BE2C (cell line): ENCODE data around the gene NANOS2.

ENCODE experiments used
- DNase-seq: peaks from one replicate; pipeline ENCODE4 v3.0.0-alpha.2; 2020
- H3K27me3 ChIP-seq: fragments of 250-450 bp; sonication (Bioruptor Pico); 2 replicates; pipeline ENCODE4 v1.5.1; 2020; ENCODE audit warnings: mild to moderate bottlenecking
- H3K36me3 ChIP-seq: fragments of 250-450 bp; sonication (Bioruptor Pico); 2 replicates; pipeline ENCODE4 v1.5.1; 2020; ENCODE audit warnings: mild to moderate bottlenecking
- H3K4me1 ChIP-seq: fragments of 250-450 bp; sonication (Bioruptor Pico); 2 replicates; pipeline ENCODE4 v1.5.1; 2020
- H3K4me3 ChIP-seq: 2 replicates; pipeline ENCODE4 v1.5.1; 2011; ENCODE audit warnings: low read depth, low read length
- H3K9me3 ChIP-seq: fragments of 250-450 bp; sonication (Bioruptor Pico); 2 replicates; pipeline ENCODE4 v1.5.1; 2020
- TF ChIP-seq, protein P1 (sequence below): IDR thresholded peaks from 2 replicates; pipeline ENCODE4 v1.5.1; 2012; ENCODE audit warnings: mild to moderate bottlenecking, low read depth, low read length

The NANOS2 gene

DNA sequence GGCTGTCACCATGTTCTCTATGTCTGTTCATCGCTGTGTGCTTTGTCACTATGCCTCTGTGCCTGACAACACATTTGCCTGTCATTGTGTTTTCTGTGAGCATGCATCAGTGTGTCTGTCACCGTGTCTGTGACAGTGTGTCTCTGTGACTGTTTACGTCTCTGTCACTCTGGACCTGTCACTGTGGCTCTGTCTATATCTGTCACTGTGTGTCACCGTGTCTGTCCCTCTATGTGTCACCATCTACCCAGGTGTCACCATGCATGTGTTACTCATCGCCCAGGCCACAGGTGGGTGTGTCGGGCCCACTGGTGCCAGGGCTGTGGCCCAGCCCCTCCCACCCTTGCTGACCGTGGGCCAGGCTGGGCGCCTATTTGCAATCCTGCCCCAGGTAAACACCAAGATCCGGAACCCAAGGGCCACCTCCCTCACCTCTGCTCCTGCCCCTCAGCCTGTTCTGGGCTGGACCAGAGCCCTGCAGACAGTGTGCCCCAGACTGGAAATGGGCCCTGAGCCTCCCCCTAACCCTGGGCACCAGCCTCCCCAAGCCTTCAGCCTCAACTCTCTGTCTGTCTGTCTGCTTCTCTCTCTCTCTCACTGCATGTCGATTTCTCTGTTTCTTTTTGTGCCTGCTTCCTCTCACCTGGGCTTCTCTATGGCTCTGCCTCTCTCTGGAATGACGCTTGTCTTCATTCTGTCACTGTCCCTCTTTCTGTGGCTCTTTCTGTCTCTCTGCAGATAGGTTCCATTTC is 36.4 kb downstream of the NANOS2 start:
- Histone ChIP-seq H3K4me1 (no peaks in the 10 kb centered on the region), H3K4me3 (no peak overlapping the region)
- TF ChIP-seq, protein P1, sequence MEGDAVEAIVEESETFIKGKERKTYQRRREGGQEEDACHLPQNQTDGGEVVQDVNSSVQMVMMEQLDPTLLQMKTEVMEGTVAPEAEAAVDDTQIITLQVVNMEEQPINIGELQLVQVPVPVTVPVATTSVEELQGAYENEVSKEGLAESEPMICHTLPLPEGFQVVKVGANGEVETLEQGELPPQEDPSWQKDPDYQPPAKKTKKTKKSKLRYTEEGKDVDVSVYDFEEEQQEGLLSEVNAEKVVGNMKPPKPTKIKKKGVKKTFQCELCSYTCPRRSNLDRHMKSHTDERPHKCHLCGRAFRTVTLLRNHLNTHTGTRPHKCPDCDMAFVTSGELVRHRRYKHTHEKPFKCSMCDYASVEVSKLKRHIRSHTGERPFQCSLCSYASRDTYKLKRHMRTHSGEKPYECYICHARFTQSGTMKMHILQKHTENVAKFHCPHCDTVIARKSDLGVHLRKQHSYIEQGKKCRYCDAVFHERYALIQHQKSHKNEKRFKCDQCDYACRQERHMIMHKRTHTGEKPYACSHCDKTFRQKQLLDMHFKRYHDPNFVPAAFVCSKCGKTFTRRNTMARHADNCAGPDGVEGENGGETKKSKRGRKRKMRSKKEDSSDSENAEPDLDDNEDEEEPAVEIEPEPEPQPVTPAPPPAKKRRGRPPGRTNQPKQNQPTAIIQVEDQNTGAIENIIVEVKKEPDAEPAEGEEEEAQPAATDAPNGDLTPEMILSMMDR: no peak

DNA sequence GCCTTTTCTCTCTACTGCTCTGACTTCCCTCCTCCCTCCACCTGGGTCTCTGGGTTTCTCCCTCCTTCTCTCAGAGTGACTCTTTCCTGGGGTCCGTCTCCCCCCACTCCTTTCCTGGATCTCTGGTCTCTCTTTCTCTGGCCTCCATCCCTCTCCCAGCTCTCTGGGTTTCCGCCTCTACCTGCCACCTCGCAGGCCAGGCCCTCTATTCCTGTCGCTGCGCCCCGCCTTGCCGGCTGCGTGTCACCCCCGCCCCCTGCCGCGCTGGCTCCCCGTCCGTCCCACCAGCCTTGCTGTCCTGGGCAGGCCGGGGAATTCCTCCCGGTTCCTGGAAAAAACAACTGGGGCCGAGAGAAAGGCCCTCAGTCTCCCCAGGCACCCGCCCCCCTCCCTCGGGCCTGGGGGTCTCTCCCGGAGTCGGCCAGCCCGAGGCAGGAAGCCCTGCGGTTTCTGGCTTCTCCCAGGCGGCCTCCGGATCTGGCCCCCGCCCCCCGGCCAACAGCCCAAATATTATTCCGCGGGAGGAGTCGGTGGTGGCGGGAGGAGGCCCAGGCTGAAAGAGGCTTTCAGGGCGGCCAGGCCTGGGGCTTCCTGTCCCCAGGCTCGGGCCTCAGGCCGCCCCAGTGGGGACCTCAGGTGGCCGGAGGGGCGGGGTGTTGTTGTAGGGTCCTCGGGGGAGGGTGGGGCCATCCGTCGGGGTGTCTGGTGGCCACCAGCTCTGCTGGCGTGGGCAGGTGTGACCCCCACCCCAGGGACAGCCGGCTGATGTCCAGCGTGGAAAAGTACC is 38.0 kb downstream of the NANOS2 start:
- H3K4me3 ChIP-seq: no peak overlapping the region
- H3K27me3 ChIP-seq: no peaks in the 10 kb centered on the region
- no peaks in the 10 kb centered on the region for H3K36me3 ChIP-seq
- H3K9me3 ChIP-seq: no peaks in the 10 kb centered on the region
- TF ChIP-seq, protein P1: no peak
- no peak for DNase-seq
- no peaks in the 10 kb centered on the region for H3K4me1 ChIP-seq

More for the DNA sequence above, 36.4 kb downstream of the NANOS2 start:
- Histone ChIP-seq H3K27me3 (no peaks in the 10 kb centered on the region), H3K9me3 (no peaks in the 10 kb centered on the region), H3K36me3 (no peaks in the 10 kb centered on the region)
- no peak for DNase-seq

DNA sequence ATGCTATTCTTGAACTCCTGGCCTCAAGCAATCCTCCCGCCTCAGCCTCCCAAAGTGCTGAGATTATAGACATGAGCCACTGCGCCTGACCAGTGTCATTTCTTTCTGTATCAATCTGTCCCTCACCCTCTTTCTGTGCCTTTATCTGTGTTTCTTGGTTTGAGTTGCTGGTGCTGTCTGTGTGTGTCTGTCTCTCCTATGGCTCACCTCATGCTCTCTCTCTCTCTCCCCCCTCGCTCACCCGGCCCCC is 38.5 kb downstream of the NANOS2 start:
- Histone ChIP-seq H3K9me3 (no peaks in the 10 kb centered on the region), H3K36me3 (no peaks in the 10 kb centered on the region), H3K27me3 (no peaks in the 10 kb centered on the region), H3K4me1 (no peaks in the 10 kb centered on the region), H3K4me3 (no peak overlapping the region)
- no peak for DNase-seq
- TF ChIP-seq, protein P1: no peak

DNA sequence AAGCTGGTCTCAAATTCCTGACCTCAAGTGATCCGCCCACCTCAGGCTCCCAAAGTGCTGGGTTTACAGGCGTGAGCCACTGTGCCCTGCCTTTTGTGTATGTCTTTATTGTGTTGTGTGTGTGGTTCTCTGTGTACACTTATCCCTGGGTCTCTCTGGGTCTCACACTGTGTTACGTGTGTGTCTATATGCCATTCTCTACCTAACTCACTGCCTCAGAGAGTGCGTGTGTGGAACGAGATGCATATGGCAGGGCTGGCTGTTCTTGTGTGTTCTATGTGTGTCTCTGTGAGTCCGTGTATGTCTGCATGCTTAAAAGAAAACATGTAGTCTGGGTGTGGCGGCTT is 40.0 kb downstream of the NANOS2 start:
- no peaks in the 10 kb centered on the region for H3K36me3 ChIP-seq
- H3K4me1 ChIP-seq: no peaks in the 10 kb centered on the region
- H3K9me3 ChIP-seq: no peaks in the 10 kb centered on the region
- no peaks in the 10 kb centered on the region for H3K27me3 ChIP-seq
- H3K4me3 ChIP-seq: no peak overlapping the region
- DNase-seq: no peak
- TF ChIP-seq, protein P1: no peak

DNA sequence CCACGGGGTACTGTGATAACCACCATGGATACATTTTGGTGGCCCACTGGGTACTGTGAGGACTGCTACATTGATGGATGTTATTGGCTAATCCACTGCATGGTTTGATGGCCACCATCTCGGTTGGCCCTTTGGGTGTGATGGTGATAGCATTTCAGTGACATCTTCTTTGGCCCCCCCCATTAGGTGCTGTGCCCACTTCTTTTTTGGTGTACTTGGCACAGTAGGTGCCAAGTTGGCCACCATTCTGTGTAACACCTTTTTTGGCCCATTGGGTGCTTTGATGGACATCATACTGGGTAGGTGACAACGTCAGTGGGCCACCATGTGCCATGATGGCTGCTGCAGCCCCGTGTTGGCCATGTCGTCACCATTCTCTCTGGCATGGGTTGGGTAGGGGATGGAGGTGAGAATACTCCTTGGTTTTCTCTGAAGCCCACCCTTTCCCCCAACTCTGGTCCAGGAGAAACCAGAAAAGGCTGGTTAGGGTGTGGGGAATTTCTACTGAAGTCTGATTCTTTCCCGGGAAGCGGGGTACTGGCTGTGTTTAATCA is 41.3 kb downstream of the NANOS2 start:
- no peak for DNase-seq
- TF ChIP-seq, protein P1: no peak
- no peaks in the 10 kb centered on the region for H3K36me3 ChIP-seq
- H3K27me3 ChIP-seq: peaks cover 9% of the 10 kb centered on the region
- no peaks in the 10 kb centered on the region for H3K4me1 ChIP-seq
- H3K9me3 ChIP-seq: no peaks in the 10 kb centered on the region
- H3K4me3 ChIP-seq: no peak overlapping the region
